Small intestine (tissue), 7 donors: Measurements from ENCODE around the gene ATXN7L3. TPM values are rescaled to one million over a fixed set of nuclear protein-coding genes. Genes with fewer than 3 reads are reported as not detected.

Experiments
- DNase-seq, 2 donors: peaks; one replicate each; pipeline versions ENCODE4 v3.0.0 to v3.0.0-alpha.2; 2013
- FAIRE-seq: peaks from 2 replicates; lab custom pipeline; 2012; peaks lifted over from hg19 to GRCh38; lab: Jason Lieb, UNC
- H3K27ac ChIP-seq, 3 donors: one replicate each; pipeline ENCODE4 v1.5.1; 2013; ENCODE audit warnings: low read length in 2 of 3, mild to moderate bottlenecking in 2 of 3, control low read depth in 1 of 3, inconsistent platforms in 1 of 3, low read depth in 1 of 3, moderate library complexity in 1 of 3
- H3K27me3 ChIP-seq, 3 donors: one replicate each; pipeline ENCODE4 v1.6.1; 2013; ENCODE audit warnings: low read length in 3 of 3, inconsistent platforms in 1 of 3; ENCODE audit not compliant: control insufficient read depth in 3 of 3, insufficient read depth in 3 of 3
- H3K36me3 ChIP-seq, 3 donors: one replicate each; pipeline ENCODE4 v1.6.1; 2013; ENCODE audit warnings: low read length in 3 of 3, inconsistent platforms in 1 of 3, low read depth in 1 of 3, mild to moderate bottlenecking in 1 of 3, moderate library complexity in 1 of 3; ENCODE audit not compliant: control insufficient read depth in 3 of 3, insufficient read depth in 2 of 3
- H3K4me1 ChIP-seq, 3 donors: one replicate each; pipeline ENCODE4 v1.6.1; 2013; ENCODE audit warnings: low read length in 2 of 3, inconsistent platforms in 1 of 3, low read depth in 1 of 3, mild to moderate bottlenecking in 1 of 3, moderate library complexity in 1 of 3; ENCODE audit not compliant: control insufficient read depth in 3 of 3, insufficient read depth in 2 of 3
- H3K4me3 ChIP-seq, 3 donors: one replicate each; pipeline ENCODE4 v1.5.1; 2013; ENCODE audit warnings: low read length in 3 of 3, control low read depth in 1 of 3, inconsistent platforms in 1 of 3, low read depth in 1 of 3, mild to moderate bottlenecking in 1 of 3, moderate library complexity in 1 of 3
- H3K9me3 ChIP-seq, 2 donors: one replicate each; pipeline ENCODE4 v1.6.1; 2013; ENCODE audit warnings: low read depth in 1 of 2, low read length in 1 of 2; ENCODE audit not compliant: control insufficient read depth in 2 of 2, insufficient read depth in 1 of 2
- WGBS, 3 donors: extraction: QIAGEN DNeasy Blood & Tissue Kit; methylation state at CpG; one replicate each; pipeline ENCODE4 v1.1.7; 2013; 5-methylcytosine and 5-hydroxymethylcytosine counted together
- polyA plus RNA-seq, 4 donors: library from polyadenylated mRNA; stranded (reverse) in 3 of 4; unstranded in 1 of 4; fragments of 200-250 nt in 3 of 4; fragments of 120-200 nt in 1 of 4; gene quantifications; one replicate each; pipeline versions ENCODE4 v1.2.1 to v1.2.3, GENCODE V29; 2013
- donor health status: healthy with polysubstance abuse.
- donor health status: control.
- donor health status: control.
- donor health status: Bipolar disorder and iron deficiency.
- donor health status: healthy.

ATXN7L3 gene
- polyA plus RNA-seq, 4 donors = 40.3 to 44.1 (median 43.1) TPM

GRCh38 chr17:44214896-44215295 is 15.2 kb upstream of the ATXN7L3 start:
- DNase-seq = no peak
- peaks cover 5 to 19% (median 10%) of the 10 kb centered on the region in 3 donors for H3K4me1 ChIP-seq
- no peak for FAIRE-seq
- no peaks in the 10 kb centered on the region for H3K9me3 ChIP-seq
- H3K36me3 ChIP-seq = peaks cover 0 to 79% (median 15%) of the 10 kb centered on the region in 3 donors
- no peak overlapping the region for H3K27ac ChIP-seq
- WGBS, 3 donors = 88 to 89% (median 89%) methylated on average over 6 of the region's 6 CpGs
- no peaks in the 10 kb centered on the region for H3K27me3 ChIP-seq
- H3K4me3 ChIP-seq = no peak overlapping the region

GRCh38 chr17:44214230-44214494 is 14.5 kb upstream of the ATXN7L3 start:
- no peaks in the 10 kb centered on the region for H3K9me3 ChIP-seq
- H3K4me3 ChIP-seq = no peak overlapping the region
- peaks cover 5 to 86% (median 19%) of the 10 kb centered on the region in 3 donors for H3K36me3 ChIP-seq
- H3K27ac ChIP-seq = no peak overlapping the region
- FAIRE-seq (no peak), DNase-seq (no peak)
- WGBS, 3 donors = 94 to 100% (median 100%) methylated on average over 1 of the region's 1 CpG
- no peaks in the 10 kb centered on the region for H3K27me3 ChIP-seq
- peaks cover 5 to 19% (median 10%) of the 10 kb centered on the region in 3 donors for H3K4me1 ChIP-seq

GRCh38 chr17:44213403-44214229 is 13.9 kb upstream of the ATXN7L3 start:
- no peaks in the 10 kb centered on the region for H3K9me3 ChIP-seq
- no peaks in the 10 kb centered on the region for H3K27me3 ChIP-seq
- DNase-seq (no peak), FAIRE-seq (no peak)
- no peak overlapping the region for H3K4me3 ChIP-seq
- 88 to 91% (median 89%) methylated on average over 15 of the region's 15 CpGs for WGBS, 3 donors
- peaks cover 5 to 19% (median 10%) of the 10 kb centered on the region in 3 donors for H3K4me1 ChIP-seq
- no peak overlapping the region for H3K27ac ChIP-seq
- peaks cover 10 to 92% (median 20%) of the 10 kb centered on the region in 3 donors for H3K36me3 ChIP-seq

DNA sequence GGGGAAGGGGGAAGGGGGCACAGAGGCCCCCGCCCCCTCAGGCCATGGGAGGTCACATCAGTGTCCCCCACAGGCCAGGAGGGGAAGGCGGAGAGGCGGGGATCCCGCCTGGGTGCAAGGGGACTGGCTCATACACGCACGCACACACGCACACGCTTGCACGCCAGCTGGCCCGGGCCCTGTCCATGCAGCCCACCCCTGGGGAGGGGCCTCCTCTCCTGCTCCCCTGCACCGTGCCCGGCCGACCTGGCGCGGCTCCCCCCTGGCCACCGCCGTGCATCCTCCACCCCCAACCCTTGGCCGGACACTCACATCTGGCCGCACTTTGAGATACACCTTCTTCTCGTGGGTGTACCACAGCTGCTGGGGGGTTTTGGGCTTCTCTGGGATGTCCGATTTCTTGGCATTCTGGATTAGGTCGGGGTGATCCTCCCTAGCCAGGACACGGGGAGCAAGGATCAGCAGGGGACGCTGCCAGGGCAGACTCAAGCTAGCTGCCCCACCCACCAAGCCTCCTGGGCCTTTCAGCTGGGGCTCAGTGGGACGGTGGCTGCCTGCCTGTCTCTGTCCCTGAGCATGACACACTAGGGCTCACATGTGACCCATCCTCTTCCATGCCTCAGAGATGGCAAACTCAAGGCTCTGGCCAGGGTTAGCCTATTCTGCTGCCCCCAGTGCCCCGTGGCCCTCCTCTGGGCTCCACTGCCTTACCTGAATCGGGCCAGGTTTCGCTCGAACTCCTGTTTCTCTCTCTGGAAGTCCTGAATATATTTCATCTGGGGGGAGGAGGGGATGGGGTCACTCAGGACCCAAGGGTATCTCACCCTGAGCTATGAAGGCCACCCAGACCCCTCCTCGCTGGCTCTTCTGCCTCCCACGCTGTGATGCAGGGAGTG is 13.1 kb upstream of the ATXN7L3 start:
- no peaks in the 10 kb centered on the region for H3K9me3 ChIP-seq
- H3K4me3 ChIP-seq = no peak overlapping the region
- no peaks in the 10 kb centered on the region for H3K27me3 ChIP-seq
- DNase-seq = no peak
- 77 to 82% (median 82%) methylated on average over 27 to 31 of the region's 31 CpGs for WGBS, 3 donors
- peaks cover 12 to 96% (median 23%) of the 10 kb centered on the region in 3 donors for H3K36me3 ChIP-seq
- no peak overlapping the region for H3K27ac ChIP-seq
- H3K4me1 ChIP-seq = peaks cover 1 to 14% (median 8%) of the 10 kb centered on the region in 3 donors
- no peak for FAIRE-seq

DNA sequence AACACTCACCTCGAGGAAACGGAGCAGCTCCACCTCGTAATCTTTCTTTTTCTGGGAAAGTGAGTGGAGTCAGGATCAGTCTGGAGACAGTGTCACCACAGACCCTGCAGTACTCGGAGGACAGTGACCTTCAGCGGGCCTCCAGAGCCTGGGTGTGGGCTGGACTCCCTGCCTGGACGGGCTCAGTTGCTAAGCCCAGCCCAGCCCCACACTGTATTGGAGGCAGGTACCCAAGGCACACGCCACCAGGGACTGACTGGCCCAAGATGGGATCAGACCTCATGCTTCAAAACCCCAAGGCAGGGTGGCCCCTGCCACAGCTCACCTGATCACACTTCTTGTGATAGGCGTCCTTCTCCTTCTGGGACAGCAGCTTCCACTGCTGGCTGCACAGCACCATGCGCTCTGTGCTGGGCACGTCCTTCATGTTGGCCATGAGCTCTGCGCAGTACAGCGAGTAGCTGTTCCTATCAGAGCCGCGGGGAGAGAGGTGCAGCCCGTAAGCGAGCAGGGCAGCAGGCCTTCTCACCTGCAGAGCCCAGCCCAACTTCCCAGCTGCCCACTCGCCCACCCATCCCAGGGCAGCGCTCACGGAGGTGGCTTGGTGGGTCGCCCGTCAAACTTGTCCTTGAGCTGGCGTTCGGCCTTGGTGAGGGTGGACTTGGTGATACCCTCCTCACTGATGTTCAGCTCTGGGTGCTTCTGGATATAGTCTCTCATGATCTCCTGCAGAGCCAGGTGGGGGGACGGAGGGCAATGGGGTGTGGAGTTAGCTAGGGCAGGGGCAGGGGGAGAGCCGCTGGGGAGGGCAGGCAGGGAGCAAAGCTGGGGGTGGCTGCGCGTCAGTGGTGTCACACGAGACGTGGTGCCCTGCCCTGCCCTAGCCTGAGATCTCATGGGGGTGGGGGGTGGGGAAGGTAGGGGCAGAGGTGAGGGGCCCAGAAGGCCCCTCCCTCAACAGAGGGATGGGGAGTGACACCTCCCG is 11.9 kb upstream of the ATXN7L3 start:
- Histone ChIP-seq H3K9me3 (no peaks in the 10 kb centered on the region), H3K27ac (no peak overlapping the region), H3K27me3 (no peaks in the 10 kb centered on the region), H3K4me3 (no peak overlapping the region), H3K36me3 (peaks cover 22 to 96% (median 25%) of the 10 kb centered on the region in 3 donors), H3K4me1 (peaks cover 0 to 8% (median 0%) of the 10 kb centered on the region in 3 donors)
- FAIRE-seq (no peak), DNase-seq (no peak)
- 90 to 92% (median 90%) methylated on average over 28 to 30 of the region's 30 CpGs for WGBS, 3 donors

- FAIRE-seq (no peak), DNase-seq (peak; percentile 82 to 92)
- Histone ChIP-seq H3K27me3 (no peaks in the 10 kb centered on the region), H3K4me1 (peaks cover 0 to 8% (median 0%) of the 10 kb centered on the region in 3 donors), H3K9me3 (no peaks in the 10 kb centered on the region), H3K36me3 (peaks cover 20 to 97% (median 22%) of the 10 kb centered on the region in 3 donors), H3K27ac (peak overlapping the region in 1 of 3 donors; percentile 36), H3K4me3 (no peak overlapping the region)
- whole genome bisulfite sequencing, 3 donors = 29 to 35% (median 29%) methylated on average over 53 to 64 of the region's 64 CpGs
These were observed 10.9 kb upstream of the ATXN7L3 start for GRCh38 chr17:44210342-44211192.

GRCh38 chr17:44209786-44210341 is 10.2 kb upstream of the ATXN7L3 start:
- Histone ChIP-seq H3K9me3 (no peaks in the 10 kb centered on the region), H3K4me1 (peaks cover 0 to 8% (median 0%) of the 10 kb centered on the region in 3 donors), H3K27ac (peak overlapping the region in 1 of 3 donors; percentile 36), H3K4me3 (no peak overlapping the region), H3K27me3 (no peaks in the 10 kb centered on the region), H3K36me3 (peaks cover 15 to 90% (median 22%) of the 10 kb centered on the region in 3 donors)
- peak in 1 of 2 donors; percentile 34 for DNase-seq
- 62 to 74% (median 68%) methylated on average over 11 of the region's 11 CpGs for WGBS, 3 donors
- FAIRE-seq = no peak
